NT2/D1 (cell line): ENCODE measurements around the gene MED12L.

Experiments
- SUZ12 ChIP-seq: IDR thresholded peaks from 2 replicates; pipeline ENCODE4 v1.6.1; 2011; ENCODE audit not compliant: insufficient read length, insufficient read depth; ENCODE audit errors: extremely low read depth
- YY1 ChIP-seq: IDR thresholded peaks from 2 replicates; pipeline ENCODE4 v1.6.1; 2011; ENCODE audit not compliant: insufficient read length, insufficient read depth
- ZNF274 ChIP-seq: IDR thresholded peaks from 2 replicates; pipeline ENCODE4 v1.6.1; 2011; ENCODE audit warnings: mild to moderate bottlenecking, low read depth, low read length

GRCh38 chr3:151351648-151352047, 266.2 kb downstream of the MED12L start:
- TF ChIP-seq YY1 = no peak
- no peak for TF ChIP-seq ZNF274
- no peak for TF ChIP-seq SUZ12
